Fibroblast of skin of left biceps (primary cell): ENCODE results near the gene ELOVL5.
"Not testable (repeated sequence)": the region's sequence is repeated elsewhere in the genome, so short reads cannot be mapped to it uniquely, and the experiment has no call there.

Source experiments
- DNase-seq, 2 experiments: peaks; one replicate each; pipeline ENCODE4 v3.0.0-alpha.2; 2013; ENCODE audit warnings: low read depth in 2 of 2

The ELOVL5 gene

GRCh38 chr6:53305506-53306005, 43.2 kb downstream of the ELOVL5 start:
- DNase-seq: not testable (repeated sequence)

GRCh38 chr6:53304953-53305352, 43.8 kb downstream of the ELOVL5 start:
- DNase-seq: not testable (repeated sequence)

GRCh38 chr6:53302678-53303360, 45.9 kb downstream of the ELOVL5 start:
- peak; percentile 48 to 57 for DNase-seq

- DNase-seq: no peak
Measured at GRCh38 chr6:53301801-53302537, 46.8 kb downstream of the ELOVL5 start.

- DNase-seq: no peak
Measured at GRCh38 chr6:53300656-53301551, 47.8 kb downstream of the ELOVL5 start.

- no peak for DNase-seq
Measured at GRCh38 chr6:53299331-53300005, 49.3 kb downstream of the ELOVL5 start.

GRCh38 chr6:53297004-53297403, 51.7 kb downstream of the ELOVL5 start:
- no peak for DNase-seq

GRCh38 chr6:53295176-53295575, 53.6 kb downstream of the ELOVL5 start:
- no peak for DNase-seq

- no peak for DNase-seq
Measured at GRCh38 chr6:53294611-53295010, 54.1 kb downstream of the ELOVL5 start.

- DNase-seq: no peak
Measured at GRCh38 chr6:53294095-53294494, 54.7 kb downstream of the ELOVL5 start.

- DNase-seq: no peak
Measured at GRCh38 chr6:53293691-53294090, 55.1 kb downstream of the ELOVL5 start.

- no peak for DNase-seq
Measured at GRCh38 chr6:53290537-53291510, 57.9 kb downstream of the ELOVL5 start.

GRCh38 chr6:53287336-53288225, 61.2 kb downstream of the ELOVL5 start:
- DNase-seq: no peak

- DNase-seq: no peak
Measured at GRCh38 chr6:53284901-53285300, 63.8 kb downstream of the ELOVL5 start.

GRCh38 chr6:53282741-53283140, 66.0 kb downstream of the ELOVL5 start:
- DNase-seq: no peak

GRCh38 chr6:53282234-53282633, 66.5 kb downstream of the ELOVL5 start:
- no peak for DNase-seq

GRCh38 chr6:53281518-53282215, 67.1 kb downstream of the ELOVL5 start:
- no peak for DNase-seq

GRCh38 chr6:53280207-53280606, 68.5 kb downstream of the ELOVL5 start:
- DNase-seq: no peak

GRCh38 chr6:53279293-53279692, 69.5 kb downstream of the ELOVL5 start:
- no peak for DNase-seq
